MM.1S (cell line): ENCODE measurements around the gene CCSER2.
"Not testable (repeated sequence)": the region's sequence is repeated elsewhere in the genome, so short reads cannot be mapped to it uniquely, and the experiment has no call there.

Experiments used
- CTCF ChIP-seq: fragments of 300-600 bp; sonication (generic); IDR thresholded peaks from 2 replicates; pipeline ENCODE4 v1.5.1; 2016; ENCODE audit warnings: antibody characterized with exemption, low read length, mixed read lengths
- EZH2 ChIP-seq: fragments of 300-600 bp; sonication (generic); optimal IDR thresholded peaks from 2 replicates; pipeline ENCODE3; 2017; ENCODE audit warnings: low read depth, mild to moderate bottlenecking, antibody characterized with exemption, low read length, mixed read lengths

GRCh38 chr10:84527386-84527785 lies 199.0 kb downstream of the CCSER2 start:
- not testable (repeated sequence) for TF ChIP-seq CTCF, EZH2
